Measurements from ENCODE around the gene SYN1.

DNA sequence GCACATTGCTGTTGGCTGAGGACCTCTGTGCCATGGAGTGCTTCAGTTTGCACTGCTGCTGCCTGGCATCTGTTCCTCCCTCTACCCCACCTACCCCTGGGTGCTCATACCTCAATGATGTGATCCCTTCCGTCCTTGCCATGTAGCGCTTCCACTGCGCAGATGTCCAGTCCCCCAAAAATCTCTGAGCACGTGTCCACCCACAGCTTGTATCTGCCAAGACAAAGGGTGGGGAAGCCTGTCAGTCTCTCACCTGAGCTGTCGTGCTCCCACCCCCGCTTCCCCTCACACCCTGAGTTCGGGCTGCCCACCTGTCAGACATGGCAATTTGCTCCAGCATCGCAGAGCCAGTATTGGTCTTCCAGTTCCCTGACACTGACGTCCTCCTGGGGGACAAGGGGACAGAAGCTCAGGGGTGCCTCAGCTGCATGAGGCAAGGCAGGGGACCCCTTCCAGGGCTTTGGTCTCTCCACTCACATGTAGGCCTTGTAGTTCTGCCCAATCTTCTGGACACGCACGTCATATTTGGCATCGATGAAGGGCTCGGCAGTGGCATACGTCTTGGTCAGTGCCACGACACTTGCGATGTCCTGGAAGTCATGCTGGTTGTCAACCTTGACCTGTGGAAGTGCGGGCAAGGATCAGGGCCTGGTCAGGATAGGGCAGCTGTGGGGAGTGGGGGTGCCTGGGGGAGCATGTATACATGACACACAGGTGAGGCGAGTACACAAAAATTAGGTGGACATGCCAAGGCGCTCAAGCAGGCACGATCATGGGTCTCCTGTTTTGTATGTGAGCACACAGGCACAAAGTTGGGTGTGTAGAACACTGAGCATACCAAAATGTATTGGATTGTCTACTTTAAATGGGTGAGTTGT lies 43.4 kb downstream of the SYN1 start:
- TF ChIP-seq, protein P1, sequence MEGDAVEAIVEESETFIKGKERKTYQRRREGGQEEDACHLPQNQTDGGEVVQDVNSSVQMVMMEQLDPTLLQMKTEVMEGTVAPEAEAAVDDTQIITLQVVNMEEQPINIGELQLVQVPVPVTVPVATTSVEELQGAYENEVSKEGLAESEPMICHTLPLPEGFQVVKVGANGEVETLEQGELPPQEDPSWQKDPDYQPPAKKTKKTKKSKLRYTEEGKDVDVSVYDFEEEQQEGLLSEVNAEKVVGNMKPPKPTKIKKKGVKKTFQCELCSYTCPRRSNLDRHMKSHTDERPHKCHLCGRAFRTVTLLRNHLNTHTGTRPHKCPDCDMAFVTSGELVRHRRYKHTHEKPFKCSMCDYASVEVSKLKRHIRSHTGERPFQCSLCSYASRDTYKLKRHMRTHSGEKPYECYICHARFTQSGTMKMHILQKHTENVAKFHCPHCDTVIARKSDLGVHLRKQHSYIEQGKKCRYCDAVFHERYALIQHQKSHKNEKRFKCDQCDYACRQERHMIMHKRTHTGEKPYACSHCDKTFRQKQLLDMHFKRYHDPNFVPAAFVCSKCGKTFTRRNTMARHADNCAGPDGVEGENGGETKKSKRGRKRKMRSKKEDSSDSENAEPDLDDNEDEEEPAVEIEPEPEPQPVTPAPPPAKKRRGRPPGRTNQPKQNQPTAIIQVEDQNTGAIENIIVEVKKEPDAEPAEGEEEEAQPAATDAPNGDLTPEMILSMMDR (IDR thresholded peaks at IDR 0.05; ENCODE audit: insufficient read depth, low read length, poor library complexity, severe bottlenecking), result no peak
- no peak for TF ChIP-seq EZH2phosphoT487 (conservative IDR thresholded peaks at IDR 0.05; ENCODE audit: low read length)

All from SU-DHL-6 (cell line).